GM18873 (cell line): ENCODE measurements around the gene CAPN2.
"Not testable (repeated sequence)": the region's sequence is repeated elsewhere in the genome, so short reads cannot be mapped to it uniquely, and the experiment has no call there.

Source experiments
- ATAC-seq: cut with Tn5 transposase; IDR thresholded peaks from one replicate; pipeline ENCODE4 v1.9.1; 2021; ENCODE audit warnings: mild to moderate bottlenecking, moderate library complexity, moderate number of reproducible peaks; ENCODE audit not compliant: unreplicated experiment, low FRiP score

CAPN2 gene

DNA sequence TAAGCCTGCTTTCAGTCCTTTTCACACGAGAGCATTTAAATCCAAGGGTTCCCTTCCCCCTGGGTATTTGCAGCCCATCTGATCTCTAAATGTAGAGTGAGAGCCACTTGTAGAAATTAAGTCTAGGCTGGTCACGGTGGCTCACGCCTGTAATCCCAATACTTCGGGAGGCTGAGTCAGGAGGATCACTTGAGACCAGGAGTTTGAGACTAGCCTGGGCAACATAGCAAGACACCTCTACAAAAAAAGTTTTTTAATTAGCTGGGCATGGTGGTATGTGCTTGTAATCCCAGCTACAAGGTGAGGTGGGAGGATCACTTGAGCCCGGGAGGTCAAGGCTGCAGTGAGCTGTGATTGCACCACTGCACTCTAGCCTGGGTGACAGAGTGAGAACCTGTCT is 24.3 kb downstream of the CAPN2 start:
- ATAC-seq = not testable (repeated sequence)

DNA sequence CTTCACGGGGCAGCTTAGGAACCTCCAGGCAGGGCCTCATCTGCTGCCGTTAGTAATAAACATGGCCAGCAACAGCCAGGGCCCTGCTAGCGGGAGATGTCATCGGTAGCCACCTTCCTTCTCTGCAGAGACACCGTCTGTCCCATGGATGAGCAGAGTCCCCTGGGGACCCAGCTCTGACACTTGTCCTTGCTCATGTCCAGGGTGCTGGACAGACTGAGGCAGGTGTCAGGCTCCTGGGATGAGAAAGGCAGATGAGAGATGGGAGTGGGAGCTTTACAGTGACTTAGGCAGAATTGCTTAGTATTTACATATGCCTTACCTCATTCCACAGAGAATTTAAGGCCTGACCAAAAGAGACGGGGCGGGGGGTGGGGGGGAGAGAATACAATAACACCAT is 25.0 kb downstream of the CAPN2 start:
- ATAC-seq = no peak

DNA sequence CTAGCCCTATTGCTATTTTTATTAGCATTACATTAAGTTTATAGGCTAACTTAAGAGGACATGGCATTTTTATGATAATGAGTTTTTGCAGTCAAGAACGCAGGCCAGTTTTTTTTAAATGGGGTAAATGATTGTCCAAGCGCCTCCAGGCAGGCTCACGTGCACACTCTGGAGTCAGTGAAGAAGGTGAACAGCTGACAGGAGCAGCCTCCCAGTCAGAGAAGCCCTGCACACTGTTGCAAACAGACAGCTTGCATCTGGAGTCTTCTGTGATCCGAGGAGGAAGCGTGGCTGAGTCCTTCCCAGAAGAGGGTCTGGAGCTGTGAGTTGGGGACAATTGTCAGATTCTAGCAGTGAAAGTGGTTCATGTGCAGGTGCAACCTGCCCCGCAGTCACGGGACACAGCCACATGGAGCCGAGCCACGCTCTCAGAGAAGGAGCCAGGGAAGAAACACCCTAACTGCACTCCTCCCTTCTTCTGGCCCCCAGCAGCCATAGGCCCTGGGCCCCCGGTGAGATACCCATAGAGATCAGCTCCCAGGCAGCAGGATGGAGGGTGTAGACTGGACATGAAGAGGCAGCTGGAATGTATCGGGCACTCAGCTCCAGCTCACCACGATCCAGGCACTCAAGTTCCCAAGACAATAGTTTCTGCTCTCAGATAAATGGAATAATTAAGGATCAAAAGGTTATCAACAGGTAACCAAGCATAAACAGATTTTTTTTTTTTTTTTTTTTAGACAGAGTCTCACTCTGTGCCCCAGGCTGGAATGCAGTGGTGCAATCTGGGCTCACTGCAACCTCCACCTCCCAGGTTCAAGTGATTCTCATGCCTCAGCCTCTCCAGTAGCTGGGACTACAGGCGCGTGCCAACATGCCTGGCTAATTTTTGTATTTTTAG is 26.4 kb downstream of the CAPN2 start:
- ATAC-seq = no peak

DNA sequence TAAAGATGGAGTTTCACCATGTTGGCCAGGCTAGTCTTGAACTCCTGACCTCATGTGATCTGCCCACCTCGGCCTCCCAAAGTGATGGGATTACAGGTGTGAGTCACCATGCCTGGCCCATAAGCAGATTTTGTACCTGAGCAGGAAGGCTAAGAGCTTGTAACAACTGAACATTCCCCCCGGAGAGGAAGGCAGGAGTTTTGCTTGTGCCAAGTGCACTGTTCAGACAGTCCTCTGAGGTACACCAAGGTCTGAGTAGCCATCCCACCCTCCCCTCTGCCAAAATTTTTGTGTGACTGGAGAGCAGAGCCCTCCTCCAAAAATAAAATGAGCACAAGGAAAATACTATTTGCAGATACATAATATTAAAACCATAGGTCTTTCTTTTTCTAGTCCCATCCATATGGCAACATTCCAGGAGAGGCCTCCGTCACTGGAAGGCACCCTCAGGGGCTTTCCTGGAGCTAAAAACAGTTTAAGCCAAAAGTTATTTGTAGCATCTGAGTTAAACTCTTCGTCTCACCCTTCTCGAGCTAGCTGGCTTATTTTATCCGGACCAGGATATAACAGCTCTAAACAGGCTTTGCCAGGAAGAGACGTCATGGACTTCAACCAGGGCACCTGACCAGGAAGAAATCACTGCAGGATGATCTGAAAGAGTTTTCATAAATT is 27.2 kb downstream of the CAPN2 start:
- ATAC-seq = no peak

DNA sequence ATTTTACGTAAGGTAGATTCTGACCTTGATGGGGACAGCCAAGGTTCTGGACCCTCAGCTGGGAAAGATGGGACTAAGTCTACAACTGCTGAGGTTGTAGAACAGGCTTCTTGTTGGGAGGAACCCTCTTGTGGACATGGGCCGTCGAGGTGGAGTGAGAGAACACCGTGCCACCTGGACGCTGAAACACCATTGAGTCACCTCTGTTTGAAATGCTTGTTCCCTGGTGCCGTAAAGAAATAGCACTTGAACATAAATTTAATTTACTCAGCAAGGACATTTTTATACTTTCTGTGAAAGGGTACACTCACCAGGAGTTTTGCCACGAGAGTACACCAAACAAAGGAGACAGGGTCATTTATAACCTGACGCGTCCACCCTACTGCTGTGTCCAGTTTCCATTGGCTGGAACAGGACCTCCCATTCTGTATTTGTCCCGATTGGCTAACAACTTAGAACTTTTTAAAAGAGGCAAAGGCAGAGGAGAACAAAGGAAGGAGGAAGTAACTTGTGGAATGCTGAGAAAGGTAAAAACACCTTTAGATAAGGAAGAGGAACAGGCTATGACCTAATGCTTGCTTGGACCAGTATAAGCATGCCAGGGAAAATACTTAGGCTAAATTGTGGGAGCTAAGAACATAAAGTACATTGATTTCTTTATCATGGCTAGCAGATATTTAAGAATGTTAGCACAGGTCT is 27.8 kb downstream of the CAPN2 start:
- ATAC-seq = not testable (repeated sequence)

DNA sequence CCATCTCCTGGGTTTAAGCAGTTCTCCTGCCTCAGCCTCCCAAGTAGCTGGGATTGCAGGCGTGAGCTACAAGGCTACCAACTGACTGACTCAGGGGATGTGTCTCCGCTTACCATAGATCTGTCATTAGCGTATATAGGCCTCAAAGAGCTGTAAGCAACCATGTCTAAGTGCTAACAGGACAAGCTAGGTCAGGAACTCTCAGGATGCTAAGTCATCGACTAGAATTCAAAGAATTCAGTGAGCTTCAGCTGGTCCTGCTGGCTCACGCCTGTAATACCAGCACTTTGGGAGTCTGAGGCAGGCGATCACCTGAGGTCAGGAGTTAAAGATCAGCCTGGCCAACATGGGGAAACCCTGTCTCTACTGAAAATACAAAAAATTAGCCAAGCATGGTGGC is 29.5 kb downstream of the CAPN2 start:
- no peak for ATAC-seq

DNA sequence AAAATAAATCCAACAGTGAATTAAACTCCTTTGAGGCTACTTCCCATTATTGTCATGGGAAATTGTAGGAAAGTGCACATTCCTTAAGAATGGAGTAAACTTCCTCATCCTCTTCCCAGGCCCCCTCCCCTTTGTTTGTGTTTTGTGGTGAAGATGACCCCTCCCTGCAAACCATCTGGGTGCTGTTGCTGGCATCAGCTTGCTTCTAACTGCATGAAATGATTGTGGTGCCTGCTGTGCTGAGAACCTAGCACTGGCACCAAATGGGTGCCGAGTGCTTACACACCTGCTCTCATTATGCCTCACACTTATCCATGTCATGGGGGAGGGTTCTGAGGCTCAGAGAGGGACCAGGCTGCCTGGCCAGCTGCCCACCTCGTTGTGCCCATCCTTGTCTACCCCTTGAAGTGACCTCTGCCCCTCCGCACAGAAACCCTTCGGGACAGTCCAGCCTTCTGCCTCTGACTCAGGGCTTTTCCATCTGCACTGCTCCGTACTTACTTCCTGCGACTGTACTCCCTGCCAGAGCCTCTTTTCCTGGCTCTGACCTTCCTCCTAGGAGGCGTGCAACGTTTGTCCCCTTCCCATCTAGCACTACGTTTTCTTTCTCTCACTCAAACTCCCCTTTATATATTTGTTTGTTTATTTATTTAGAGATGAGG is 30.6 kb downstream of the CAPN2 start:
- no peak for ATAC-seq

DNA sequence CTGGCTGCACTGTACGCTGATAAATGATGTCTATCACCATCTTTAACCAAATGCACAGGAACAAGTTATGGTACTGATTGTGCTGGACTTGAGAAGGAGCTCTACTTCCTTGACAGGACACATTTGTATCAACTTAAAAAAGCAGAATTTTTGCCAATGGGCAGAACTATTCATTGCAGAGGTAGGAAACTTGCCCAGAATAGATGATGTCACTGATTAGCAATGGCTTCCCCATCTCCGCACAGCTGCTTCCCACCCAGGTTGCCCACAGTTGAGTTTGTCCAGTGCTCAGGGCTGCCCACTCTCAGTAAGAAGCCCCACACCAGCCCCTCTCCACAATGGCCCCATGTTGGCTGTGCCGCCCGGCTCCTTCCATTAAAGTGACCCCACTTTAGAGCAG is 33.4 kb downstream of the CAPN2 start:
- ATAC-seq = no peak

DNA sequence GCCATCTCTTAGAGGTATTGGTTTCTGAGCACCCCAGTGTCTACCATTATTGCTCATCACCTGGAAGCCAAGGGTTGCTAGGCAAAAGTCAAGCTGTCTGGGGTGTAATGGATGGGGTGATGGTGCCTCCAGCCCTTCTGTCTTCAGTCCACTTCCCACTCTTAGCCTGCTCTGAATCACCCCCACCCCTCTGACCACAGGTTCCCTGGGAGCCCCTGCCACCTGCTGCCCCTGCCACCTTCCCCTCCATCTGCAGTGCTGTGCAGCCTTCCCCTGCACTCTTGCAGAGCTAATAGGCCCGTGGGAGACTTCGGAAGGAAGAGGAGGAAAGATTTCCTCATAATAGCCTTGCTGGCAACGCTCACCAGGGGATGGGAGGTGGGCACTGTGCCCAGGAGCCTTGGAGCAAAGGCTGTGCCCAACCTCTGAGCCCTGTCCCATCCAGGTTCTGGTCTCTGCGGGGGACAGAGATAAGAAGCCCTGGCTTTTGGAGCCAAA is 35.5 kb downstream of the CAPN2 start:
- ATAC-seq = peak; percentile 26

DNA sequence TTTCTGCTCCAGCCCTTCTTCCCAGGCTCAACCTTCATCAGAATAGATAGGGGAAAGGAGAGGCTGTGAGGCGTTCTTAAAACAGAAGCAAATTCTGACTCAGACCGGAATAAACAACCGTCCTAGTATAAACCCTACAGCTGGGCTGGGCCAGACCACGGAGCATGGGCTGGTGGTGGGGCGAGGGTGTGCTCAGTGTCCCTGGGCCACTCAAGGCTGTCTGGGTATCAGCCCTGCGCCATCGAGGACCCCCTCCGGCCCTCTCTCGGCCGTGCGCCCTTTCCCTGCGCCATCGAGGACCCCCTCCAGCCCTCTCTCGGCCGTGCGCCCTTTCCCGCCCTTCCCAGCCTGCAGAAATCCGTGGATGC is 36.0 kb downstream of the CAPN2 start:
- ATAC-seq = peak; percentile 86

DNA sequence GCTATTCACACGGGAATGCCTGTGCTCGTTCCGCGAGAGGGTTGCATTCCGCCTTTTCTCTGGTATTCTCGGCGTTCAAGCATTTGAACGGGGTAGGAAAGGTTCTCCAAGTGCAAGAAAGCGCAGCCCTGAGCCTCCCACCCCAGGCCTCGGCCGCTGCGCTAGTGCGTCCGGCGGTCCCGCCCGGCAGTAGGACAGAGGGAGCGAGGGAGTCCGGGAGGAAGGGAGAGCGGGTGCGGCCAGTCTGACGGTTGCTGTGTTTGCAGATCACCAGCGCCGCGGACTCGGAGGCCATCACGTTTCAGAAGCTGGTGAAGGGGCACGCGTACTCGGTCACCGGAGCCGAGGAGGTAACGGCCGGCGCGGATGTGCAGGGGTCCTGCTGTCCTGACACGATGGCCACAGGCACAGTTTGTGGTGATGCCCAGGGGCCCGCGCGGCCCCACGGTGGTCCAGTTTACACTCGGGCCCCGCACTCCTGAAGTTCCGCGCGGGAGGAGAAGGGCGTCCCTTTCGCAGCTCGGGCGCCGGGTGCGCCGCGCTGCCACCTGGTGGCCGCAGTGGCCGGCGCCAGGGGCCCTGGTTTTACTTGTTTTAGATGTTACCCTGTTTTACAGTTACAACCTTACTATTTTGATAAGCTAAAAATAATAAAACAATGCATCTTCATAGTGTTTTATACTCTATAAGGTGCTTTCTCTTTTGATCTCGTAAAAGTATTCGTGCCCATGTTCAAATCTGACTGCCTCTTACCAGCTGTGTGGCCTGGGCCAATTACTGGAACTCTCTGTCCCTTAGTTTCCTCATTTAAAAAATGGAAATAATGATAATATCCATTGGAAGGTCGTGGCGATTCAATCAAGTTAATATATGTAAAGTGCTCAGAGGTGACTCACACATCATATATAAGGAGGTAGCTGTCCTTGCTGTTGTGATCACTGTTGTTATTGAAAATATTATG is 36.7 kb downstream of the CAPN2 start:
- no peak for ATAC-seq

DNA sequence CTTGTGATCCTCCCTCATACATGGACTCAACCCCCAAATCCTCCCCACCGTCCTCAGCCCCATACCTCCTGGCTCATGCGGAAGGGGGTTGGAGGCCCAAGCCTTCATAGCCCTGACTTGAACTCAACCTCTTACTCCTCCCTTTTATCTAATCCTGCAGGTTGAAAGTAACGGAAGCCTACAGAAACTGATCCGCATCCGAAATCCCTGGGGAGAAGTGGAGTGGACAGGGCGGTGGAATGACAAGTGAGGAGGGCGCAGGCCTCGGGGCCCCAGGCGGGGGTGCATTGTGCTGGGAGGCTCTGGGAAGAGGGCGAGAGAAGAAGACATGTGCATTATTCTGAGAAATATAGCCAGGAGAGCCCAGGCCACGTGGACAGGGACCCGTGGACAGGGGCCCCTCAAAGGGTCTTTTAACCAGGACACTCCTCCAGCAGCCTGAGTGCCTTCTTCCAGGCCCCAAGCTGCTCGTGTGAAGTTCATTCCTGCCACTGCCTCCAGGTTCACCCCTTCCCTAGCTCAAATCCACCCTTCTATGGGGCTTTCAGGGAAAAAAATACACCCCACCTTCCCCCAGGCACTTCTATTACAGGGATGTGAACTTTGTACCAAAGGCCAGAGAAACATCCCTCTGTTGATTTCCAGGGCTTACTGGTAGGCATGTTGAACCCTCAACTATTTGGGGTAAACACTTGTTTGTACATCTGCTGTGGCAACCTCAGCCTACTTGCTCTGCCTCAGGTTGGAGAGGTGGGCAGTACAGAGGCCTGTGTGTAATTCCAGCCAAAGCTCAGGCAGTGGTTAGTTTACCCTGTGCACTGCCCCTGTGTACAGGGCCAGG is 38.6 kb downstream of the CAPN2 start:
- ATAC-seq = no peak

DNA sequence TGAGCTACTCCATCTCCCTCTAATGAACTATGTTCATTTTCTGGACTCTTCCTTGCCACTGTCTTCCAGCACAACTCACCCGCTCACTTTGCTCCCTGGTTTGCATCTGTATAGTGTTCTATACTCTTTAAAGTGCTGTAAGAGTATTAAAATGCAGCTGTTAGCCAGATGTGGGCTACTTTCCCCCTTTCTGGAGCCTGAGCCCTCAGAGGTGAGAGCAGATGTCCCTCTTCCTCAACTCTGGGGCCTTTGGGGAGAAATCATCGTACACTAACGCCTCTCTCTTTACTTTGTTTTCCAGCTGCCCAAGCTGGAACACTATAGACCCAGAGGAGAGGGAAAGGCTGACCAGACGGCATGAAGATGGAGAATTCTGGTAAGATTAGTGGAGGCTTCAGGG is 39.4 kb downstream of the CAPN2 start:
- no peak for ATAC-seq

DNA sequence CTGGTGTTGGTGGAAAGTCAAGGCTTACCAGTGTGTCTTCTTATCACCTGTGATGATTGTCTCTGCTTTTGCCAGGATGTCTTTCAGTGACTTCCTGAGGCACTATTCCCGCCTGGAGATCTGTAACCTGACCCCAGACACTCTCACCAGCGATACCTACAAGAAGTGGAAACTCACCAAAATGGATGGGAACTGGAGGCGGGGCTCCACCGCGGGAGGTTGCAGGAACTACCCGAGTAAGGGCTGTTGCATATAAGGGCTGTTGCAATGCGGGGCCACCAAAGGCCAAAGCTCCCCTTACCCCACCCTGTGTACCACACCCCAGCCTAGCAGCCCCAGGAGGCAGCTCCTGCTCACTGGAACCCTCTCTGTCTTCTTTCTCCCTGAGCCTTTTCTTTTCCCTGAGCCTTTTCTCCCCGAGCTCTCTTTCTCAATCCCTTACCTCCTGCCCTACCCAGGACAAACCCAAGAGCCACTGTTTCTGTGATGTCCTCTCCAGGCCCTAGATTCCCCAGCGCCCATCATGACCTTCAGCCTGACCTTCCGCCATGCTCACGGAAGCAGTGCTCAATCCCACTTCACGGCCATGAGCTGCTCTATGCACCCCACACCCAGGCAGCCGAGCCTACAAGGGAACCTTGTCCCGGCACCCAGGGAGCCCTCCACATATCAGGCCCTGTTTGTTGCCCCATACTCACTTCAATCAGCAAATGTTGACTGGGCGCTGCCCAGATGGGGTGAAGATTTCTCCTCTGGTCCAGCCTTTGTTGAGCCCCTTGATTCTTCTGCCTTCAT is 40.6 kb downstream of the CAPN2 start:
- ATAC-seq = no peak

DNA sequence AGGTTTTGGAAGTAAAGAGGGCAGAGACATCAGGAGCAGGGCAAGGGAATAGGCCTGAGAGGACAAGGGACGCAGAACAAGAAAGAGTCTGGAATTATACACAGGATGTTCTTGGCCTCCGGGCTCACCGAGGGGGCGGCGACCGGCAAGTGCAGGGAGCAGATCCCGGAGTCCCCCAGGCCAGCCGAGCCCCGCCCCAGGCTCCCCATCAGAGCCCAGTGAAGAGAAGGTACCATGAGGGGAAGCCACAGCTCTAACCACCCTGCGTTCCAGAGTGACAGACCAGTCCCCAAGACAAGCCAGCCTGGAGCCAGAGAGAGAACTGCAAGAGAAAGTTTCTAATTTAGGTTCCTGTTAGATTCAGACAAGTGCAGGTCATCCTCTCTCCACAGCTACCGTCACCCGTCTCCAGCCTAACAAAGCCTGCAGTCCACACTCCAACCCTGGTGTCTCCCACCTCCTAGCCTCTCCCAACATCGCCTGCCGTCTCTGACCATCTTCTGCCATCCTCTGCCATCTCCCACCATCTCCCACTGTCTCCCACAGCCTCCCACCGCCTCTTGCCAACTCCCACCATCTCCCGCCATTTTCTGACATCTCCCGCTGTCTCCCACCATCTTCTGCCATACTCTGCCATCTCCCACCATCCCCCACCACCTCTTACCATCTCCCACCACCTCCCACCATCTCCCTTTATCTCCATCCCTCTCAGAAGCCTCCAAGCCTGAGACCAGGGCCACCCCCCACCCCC is 42.5 kb downstream of the CAPN2 start:
- no peak for ATAC-seq

DNA sequence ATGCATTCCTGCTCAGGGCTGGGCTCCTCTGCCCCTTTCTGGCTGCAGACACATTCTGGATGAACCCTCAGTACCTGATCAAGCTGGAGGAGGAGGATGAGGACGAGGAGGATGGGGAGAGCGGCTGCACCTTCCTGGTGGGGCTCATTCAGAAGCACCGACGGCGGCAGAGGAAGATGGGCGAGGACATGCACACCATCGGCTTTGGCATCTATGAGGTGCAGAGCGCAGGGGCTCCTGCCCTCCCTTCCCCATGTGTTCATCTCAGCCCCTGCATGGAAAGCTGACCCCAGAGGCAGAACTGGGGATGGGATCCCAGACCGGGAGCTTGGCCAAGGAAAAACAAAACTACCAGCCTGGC is 43.1 kb downstream of the CAPN2 start:
- no peak for ATAC-seq
